DMS 273 (cell line): ENCODE measurements around the gene PRELID2.
"Not testable (repeated sequence)": the region's sequence is repeated elsewhere in the genome, so short reads cannot be mapped to it uniquely, and the experiment has no call there.

Source experiments
- DNase-seq: peaks from one replicate; lab custom pipeline; 2025; ENCODE audit not compliant: unreplicated experiment; lab: John Stamatoyannopoulos, UW

PRELID2 gene

GRCh38 chr5:145752534-145752933 is 82.6 kb downstream of the PRELID2 start:
- DNase-seq, result no peak

DNA sequence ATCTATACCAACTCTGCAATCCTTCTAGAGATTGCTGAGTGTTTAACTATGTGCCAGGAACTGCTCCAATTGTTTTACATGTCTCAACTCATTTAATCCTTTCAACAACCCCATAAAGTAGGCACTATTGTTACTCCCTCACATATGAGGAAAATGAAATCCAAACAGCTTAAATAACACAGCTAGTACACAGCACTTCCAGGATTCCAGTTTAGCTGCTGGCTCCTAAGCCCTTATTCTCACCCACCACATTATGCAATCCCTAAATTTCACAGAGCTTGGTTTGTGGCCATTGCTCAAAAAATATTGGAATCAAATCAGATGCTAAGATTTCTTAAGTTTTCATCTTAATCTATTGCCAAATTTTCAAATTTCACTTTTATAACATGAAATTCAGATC is 84.9 kb downstream of the PRELID2 start:
- DNase-seq, result no peak

DNA sequence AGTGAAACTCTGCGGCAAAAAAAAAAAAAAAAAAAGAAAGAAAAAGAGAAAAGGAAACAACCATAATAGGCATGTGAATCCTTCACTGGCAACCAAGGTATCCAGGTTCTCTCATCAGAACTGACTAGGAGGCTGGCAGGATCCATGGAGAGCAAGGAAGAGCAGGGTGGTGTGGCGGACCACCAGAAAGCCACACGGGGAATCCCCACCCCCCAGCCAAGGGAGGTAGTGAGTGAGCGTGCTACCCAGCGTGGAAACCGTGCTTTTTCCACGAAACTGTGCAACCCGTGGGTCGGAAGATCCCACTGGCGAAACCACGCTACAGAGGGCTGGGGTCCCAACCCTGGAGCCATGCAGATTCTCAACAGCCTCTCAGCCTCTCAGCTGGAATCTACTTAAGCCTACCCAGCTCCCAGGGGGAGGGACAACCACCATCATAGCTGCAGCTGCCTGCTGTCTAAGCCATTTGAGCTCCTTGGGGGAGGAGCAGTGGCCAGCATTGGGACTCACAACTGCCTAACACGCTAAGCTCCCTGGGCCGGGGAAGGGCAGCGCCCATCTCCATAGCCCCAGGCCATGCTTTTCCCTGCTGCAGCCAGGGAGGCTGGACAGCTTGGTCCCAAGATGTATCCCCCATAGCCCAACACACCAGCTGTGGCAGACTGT is 91.6 kb downstream of the PRELID2 start:
- no peak for DNase-seq

- no peak for DNase-seq
Observed at GRCh38 chr5:145739843-145740242, 95.3 kb downstream of the PRELID2 start.

DNA sequence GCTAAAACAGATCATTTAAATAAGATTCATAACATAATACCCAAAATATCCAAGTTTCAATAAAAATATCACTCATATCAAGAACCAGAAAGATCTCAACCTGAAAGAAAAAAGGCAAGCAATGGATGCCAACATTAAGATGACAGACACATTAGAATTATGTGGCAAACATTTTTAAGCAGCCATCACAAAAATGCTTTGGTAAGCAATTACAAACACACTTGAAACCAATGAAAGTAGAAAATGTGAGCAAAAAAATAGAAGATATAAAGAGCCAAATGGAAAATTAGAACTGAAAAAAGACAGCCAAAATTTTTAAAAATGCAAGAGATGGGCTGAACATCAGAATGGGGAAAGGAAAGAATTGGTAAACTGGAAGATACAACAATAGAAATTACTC is 96.9 kb downstream of the PRELID2 start:
- no peak for DNase-seq

DNA sequence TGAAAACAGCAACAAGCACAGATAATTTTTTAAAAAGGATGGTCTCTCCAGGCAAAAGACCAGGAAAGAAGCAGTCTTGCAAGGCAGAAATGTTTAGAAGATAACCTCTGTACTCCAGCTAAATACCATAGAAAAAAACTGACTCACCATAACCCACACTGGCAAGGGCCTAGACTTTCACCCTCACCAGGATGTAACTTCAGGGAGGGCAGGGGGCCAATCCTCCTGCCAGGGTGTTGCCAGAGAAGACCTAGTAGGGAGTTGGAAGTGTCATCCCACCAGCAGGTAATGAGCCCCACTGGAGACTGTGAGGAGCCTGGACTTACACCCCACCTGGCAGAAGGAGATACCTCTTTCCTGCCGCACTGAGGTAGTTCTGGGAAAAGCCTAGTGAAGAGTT is 97.6 kb downstream of the PRELID2 start:
- no peak for DNase-seq

DNA sequence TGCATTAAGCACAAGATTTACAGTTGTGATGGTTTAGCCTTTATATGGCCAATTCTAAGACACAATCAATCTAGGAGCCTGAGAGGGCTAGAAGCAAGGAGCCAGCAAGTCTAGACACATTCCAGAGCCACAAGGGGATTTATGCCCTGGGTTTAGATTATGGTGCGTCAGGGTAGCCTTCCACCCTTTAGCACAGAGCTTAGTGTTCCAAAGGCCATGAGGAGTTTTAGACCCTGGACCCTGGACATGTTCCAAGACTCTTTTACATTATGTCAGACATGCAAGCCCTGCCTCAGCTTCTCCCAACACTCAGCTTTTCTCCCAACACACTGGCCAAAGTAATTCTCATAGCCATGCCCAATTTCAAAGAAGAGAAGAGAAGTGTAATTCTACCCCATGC is 105.2 kb downstream of the PRELID2 start:
- not testable (repeated sequence) for DNase-seq

DNA sequence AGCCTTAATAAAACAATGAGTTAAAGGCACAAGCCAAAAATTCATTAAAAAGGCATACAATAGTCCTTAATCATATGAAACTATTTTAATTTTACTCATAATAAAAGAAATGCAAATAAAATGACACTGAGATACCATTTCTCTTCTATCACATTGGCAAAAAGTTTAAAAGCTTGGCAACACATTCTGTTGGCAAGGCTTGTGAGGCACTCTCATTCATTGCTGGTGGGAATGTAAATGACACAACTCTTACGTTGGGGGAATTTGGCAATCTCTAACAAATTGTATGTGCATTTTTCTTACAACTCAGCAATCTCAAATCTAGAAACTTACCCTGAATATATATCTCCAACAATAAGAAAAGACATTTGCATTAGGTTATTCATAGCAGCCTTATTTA is 111.6 kb downstream of the PRELID2 start:
- DNase-seq, result no peak

GRCh38 chr5:145718956-145719355 is 116.2 kb downstream of the PRELID2 start:
- peak; percentile 44 for DNase-seq

- DNase-seq, result no peak
Observed at GRCh38 chr5:145715412-145715811, 119.7 kb downstream of the PRELID2 start.

- DNase-seq, result no peak
Observed at GRCh38 chr5:145712245-145712644, 122.9 kb downstream of the PRELID2 start.

- DNase-seq, result no peak
Observed at GRCh38 chr5:145711417-145711816, 123.7 kb downstream of the PRELID2 start.
